Activated CD4-positive, CD25-positive, alpha-beta regulatory T cell treated with anti-CD3 and anti-CD28 coated beads, Interleukin-2, amount 50 U/mL, for 72 hours (primary cell): ENCODE results near the gene USP6.
"Not testable (repeated sequence)": the region's sequence is repeated elsewhere in the genome, so short reads cannot be mapped to it uniquely, and the experiment has no call there.

Experiments used
- DNase-seq: peaks from one replicate; pipeline ENCODE4 v3.0.0; 2021

USP6 gene

GRCh38 chr17:5200360-5200759 is 84.5 kb downstream of the USP6 start:
- no peak for DNase-seq

DNA sequence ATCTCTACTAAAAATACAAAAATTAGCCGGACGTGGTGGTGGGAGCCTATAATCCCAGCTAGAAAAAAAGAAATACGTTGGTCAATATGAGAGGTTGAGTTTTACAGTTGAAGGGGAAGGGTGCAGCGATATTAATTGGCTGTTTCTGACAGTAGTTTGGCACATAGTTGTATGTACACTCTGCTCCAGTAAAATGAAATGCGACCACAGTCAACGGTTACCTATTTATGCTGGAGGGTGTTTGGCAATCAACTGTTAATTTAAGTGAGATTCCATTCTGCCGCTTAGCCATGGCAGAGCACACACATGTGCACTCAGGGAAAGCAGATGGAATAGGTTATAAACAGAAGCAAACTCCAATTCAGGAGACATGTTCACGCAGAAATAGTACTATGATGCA is 85.2 kb downstream of the USP6 start:
- DNase-seq = no peak

- no peak for DNase-seq
Observed at GRCh38 chr17:5203178-5203907, 87.5 kb downstream of the USP6 start.

DNA sequence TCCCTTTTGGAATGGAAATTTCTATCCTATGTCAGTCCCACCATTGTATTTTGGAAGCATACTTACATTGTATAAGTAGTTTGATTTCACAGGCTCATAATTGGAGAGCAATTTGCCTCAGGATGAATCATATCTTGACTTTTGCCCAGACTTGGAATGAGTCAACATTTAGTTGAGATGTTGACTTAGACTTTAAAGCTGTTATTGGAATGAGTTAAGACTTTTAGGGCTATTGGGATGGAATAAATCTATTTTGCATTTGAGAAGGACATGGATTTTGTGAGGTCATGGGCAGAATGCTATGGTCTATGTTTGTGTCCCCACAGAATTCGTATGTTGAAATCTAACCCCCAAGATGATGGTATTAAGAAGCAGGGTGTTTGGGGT is 88.1 kb downstream of the USP6 start:
- DNase-seq = no peak

DNA sequence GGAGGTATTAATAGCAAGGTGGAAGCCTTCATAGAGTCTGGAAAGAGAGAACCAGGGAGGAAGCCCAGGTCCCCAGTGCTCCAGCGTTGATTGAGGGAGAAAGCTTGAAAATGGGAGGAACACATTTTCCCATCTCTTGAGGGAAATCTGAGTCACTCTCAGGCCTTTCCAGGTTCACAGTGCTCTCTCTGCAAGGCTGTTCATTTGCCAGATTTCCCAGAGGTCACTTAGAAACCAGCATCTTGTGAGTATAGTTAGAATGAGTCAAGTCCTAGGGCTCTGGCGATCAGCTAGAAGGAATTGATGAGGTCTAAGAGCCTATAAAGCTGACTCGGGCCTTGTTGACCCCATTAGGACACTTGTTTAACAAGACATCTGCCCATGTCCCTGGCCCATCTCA is 93.6 kb downstream of the USP6 start:
- no peak for DNase-seq

DNA sequence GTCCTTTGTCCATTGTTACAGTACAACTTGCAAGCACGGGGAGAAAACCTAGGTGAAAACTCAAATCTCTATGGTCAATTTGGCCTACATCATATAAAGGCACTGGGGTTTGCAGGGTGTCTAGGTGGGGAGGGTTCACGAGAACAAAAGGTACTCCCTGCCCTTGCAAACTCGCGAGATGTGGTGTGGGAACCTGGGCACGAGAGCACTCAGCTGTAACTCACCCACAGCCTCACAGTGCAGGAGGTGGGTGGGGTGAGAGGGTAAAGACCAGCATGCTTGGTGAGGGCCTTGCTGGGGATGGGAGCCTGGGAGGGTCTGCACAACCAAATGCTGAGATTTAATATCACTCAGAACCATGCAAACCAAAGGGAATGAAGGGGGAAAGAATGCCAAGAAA is 94.3 kb downstream of the USP6 start:
- DNase-seq = no peak

GRCh38 chr17:5210614-5211252 is 94.9 kb downstream of the USP6 start:
- no peak for DNase-seq

DNA sequence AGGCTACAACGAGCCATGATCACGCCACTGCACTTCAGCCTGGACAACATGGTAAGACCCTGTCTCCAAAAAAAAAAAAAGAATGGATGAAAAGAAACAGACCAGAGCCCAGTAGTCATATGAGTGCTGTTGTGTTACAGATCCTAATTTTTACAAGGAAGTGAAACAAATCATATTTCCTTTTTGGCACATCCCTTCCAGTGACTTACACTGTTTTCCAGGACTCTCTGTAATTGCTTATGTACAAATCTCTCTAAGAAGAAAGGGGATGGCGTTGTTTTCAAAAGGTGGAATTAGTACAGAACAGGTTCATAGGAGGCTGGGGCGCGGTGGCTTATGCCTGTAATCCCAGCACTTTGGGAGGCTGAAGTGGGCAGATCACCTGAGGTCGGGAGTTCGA is 95.6 kb downstream of the USP6 start:
- no peak for DNase-seq

GRCh38 chr17:5217562-5217961 is 101.7 kb downstream of the USP6 start:
- DNase-seq = not testable (repeated sequence)

GRCh38 chr17:5219536-5219935 is 103.7 kb downstream of the USP6 start:
- no peak for DNase-seq

- no peak for DNase-seq
Observed at GRCh38 chr17:5220074-5220473, 104.2 kb downstream of the USP6 start.

GRCh38 chr17:5221912-5222311 is 106.1 kb downstream of the USP6 start:
- not testable (repeated sequence) for DNase-seq
